Activated CD4-positive, alpha-beta T cell treated with anti-CD3 and anti-CD28 coated beads for 4 hours (primary cell): Measurements from ENCODE around the gene SRGAP3.

Experiments
- DNase-seq, 2 donors: peaks; one replicate each; pipeline ENCODE4 v3.0.0-alpha.2; 2020

SRGAP3 gene

GRCh38 chr3:9198899-9199335 is 50.5 kb downstream of the SRGAP3 start:
- DNase-seq, result no peak

DNA sequence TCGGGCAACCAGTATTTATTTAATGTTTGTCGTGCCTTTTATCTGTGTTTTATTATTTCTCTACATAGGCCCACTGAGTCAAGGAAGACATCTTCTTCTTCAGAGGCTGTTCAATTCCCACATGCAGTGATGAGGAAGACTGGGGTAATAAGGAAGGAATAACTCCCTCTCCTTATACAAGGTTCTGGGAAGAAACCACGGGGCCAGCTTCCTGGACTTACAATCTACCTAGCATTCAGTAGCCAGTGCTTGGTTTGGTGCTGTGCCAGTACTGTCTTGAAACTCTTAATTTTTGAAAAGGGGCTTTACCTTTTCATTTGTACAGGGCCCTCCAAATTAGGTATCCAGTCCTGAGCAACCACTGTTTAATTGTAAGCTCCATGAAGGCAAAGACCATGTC is 51.2 kb downstream of the SRGAP3 start:
- no peak for DNase-seq

DNA sequence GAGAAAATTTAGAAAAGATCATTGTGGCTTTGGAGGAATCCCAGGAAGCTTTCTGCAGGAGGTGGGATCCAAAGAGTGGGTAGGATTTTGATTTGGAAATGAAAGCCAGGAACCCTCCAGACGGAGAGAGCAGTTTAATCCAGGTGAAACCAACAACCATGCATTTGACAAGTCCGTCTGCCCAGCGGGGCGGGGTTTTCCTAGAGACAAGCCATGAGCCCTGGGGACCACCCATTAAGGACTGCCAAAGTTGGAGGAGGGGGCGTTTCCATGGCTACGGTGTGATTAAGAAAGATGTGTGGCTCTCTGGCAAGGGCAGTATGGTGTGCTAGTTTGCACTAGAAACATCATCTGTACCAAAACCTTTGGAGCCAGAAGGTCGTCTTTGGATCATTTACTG is 53.4 kb downstream of the SRGAP3 start:
- DNase-seq, result no peak

- DNase-seq, result no peak
Measured at GRCh38 chr3:9195390-9195789, 54.1 kb downstream of the SRGAP3 start.

DNA sequence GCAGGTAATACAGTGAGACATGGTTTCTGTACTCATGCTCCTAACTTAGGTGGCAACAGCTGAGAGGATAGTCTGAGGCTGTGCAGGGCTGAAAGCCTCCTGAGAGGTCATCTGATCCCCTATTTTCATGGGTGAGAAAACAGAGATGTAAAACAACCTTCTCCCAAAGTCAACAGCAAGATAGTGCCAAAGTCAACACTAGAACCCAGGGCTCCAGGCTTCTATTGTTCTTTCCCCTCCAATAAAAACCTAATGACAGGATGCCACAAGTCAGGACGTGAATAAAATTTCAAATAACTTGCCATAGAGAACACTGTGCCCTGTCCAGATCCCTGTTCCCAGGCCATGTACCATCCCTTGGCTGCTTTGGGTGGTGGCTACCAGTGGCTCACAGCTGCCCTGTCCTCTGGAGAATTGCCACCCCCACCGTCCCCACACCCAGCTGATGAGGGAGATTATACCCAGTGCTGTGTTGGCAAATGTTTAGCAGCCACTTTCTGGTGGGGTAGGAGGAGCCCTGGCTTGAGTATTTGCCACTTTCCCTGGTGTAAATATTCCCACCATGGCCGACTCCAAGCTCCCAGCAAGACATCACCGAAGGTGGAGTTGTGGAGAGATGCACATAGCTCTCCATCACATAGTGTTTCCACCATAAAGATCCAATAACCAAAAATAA is 54.8 kb downstream of the SRGAP3 start:
- no peak for DNase-seq

DNA sequence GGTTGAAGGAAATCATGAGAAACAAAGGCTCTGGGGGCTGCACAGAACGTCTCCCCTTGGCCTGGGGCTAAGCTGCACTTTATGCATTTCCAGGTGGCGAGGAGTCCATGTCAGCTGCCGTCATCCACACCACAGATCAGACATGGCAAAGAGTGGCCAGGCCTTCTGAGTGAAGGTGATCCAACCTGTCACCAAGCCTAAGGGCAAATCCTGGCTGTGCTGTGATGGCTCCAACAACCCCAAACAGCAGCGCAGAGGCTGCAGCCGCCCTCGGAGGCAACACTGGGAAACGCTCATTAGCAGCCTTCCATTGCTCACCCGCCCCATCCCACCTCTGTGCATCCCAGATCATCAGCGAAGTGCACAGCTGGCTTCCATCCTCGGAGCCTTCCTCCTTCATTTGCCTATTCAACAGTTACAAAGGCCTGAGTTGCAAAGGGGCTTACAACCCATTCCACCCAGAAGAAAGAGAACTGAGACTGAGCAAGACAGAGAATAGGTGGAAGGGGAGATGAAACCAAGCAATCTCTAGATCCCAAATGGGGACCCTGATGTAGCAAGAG is 55.7 kb downstream of the SRGAP3 start:
- no peak for DNase-seq

GRCh38 chr3:9193211-9193610 is 56.2 kb downstream of the SRGAP3 start:
- DNase-seq, result no peak

DNA sequence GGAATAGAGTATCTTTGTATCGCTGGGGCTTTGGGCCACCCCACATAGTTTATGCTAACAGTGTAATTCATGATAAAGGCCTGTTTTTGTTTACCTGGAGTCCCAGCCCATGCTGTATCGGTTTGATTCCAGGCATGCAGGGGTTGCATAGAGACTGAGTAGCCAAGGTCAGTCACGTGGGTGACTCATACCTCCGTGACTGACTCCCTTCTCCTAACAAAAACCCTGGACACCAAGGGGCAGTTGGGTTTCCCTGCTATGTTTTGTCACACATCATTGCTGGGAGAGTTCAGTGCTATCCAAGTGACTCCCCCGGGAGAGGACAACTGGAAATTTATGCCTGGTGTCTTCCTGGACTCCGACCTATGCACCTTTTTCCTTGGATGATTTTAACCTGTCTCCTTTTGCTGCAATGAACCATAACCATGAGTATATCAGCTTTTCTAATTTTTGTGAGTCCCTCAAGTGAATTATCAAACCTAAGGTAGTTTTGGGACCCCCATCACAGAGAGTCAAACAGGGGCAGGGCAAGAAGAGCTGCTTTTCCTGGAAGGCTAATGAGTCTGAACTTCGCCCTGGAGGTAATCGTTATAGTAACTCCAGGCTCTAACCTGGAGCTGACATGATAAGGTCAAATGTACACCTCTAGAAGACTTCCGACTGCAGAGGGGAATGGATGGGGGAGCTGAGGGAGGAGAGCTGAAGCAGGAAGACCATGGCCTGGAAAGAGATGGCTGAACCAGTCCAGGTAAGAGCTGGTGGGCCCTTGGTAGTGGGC is 57.0 kb downstream of the SRGAP3 start:
- DNase-seq, result no peak

- DNase-seq, result no peak
Measured at GRCh38 chr3:9190276-9190675, 59.2 kb downstream of the SRGAP3 start.

DNA sequence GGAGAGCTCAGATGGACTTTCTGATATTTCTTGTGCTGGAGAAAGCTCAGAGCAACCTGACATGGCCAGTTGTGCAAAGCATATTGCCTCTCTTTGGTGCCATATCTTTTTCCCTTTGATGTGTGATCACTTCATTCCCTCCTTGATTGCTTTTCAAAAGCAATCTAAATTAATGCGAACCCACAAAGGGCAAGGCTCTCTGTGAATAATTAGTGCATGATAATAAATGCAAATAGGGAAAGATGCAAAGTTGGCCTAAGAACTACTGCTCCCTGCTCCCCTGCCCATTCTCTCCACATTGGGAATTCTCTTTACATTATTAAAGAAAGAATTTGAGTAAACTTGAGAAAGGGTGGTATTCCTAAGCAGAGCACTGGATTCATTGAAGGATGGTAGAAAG is 60.9 kb downstream of the SRGAP3 start:
- no peak for DNase-seq

GRCh38 chr3:9185701-9186100 is 63.7 kb downstream of the SRGAP3 start:
- no peak for DNase-seq

DNA sequence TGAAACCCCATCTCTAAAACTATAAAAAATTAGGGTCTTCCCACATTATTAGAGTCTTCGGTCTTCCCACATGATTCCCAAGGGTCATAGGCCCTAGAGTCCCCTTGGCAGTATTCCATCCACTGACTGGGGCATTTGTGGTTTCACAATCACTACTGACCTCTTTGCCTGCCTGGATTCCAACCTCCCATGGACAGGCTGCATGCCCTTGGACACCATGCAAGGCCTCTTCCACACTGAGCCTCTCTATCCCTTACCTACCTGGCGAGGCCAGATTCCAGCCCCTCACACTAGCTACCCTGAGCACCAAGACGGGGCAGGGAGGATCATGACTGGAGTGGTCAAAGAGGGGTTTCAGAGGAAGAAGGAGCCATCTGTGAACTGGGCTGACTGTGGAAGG is 64.4 kb downstream of the SRGAP3 start:
- no peak for DNase-seq

GRCh38 chr3:9184461-9184835 is 65.0 kb downstream of the SRGAP3 start:
- no peak for DNase-seq

GRCh38 chr3:9183811-9184460 is 65.5 kb downstream of the SRGAP3 start:
- no peak for DNase-seq

DNA sequence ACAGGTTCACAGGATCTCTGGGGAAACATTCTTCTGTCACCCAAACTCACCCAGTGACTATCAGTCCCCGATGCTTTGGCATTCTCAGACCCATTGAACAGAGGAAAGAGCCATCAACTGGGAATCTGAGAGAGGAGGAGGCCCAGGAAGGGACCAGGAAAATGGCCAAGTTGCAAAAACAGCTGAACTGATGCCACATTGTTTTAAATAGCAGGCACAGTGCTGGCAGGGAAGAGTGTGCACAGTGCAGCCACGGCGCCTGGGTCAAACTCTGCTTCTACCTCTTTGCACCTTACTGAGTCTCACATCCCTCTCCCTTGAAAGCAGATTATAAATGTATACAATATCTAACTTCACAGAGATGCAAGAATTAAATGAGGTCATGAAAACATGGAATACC is 66.4 kb downstream of the SRGAP3 start:
- DNase-seq, result no peak

GRCh38 chr3:9180764-9181117 is 68.7 kb downstream of the SRGAP3 start:
- DNase-seq, result no peak

- DNase-seq, result no peak
Measured at GRCh38 chr3:9179826-9180763, 69.4 kb downstream of the SRGAP3 start.

DNA sequence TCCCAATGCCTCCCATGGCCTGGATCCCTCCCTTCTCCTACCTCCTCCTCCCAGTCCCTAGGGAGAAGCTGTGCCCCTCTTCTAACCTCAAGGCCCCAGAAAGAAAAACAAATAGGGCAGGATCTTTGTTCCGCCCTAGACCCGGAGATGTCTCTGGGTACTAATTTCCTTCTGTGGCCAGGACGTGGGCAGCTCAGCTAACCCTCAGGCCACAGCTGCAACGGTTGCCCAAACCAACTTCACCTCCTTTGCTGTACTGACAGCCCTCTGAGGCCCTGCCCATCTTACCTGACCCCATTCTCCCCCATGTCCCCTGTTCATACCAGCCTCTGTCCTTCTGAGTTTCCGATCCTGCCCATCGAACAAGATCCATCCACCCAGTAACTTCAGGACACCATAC is 70.7 kb downstream of the SRGAP3 start:
- DNase-seq, result no peak

- DNase-seq, result no peak
Measured at GRCh38 chr3:9175421-9175820, 74.0 kb downstream of the SRGAP3 start.

GRCh38 chr3:9173445-9173844 is 76.0 kb downstream of the SRGAP3 start:
- no peak for DNase-seq

GRCh38 chr3:9172851-9173321 is 76.6 kb downstream of the SRGAP3 start:
- DNase-seq, result no peak

- no peak for DNase-seq
Measured at GRCh38 chr3:9170851-9171160, 78.6 kb downstream of the SRGAP3 start.
